T-helper 17 cell (primary cell): Measurements from ENCODE around the gene SGPP1. TPM values are rescaled to one million over a fixed set of nuclear protein-coding genes. Genes with fewer than 3 reads are reported as not detected.
"Not testable (repeated sequence)": the region's sequence is repeated elsewhere in the genome, so short reads cannot be mapped to it uniquely, and the experiment has no call there.

Experiments
- ATAC-seq: fragments of 150-1000 bp; cut with Tn5 transposase; 2 replicates; pipeline ENCODE4 v1.10.0; 2021; ENCODE audit warnings: mild to moderate bottlenecking, moderate library complexity
- DNase-seq, 3 donors: peaks; one replicate each; pipeline versions ENCODE4 v3.0.0 to v3.0.0-alpha.2; 2020 to 2021
- H3K9me3 ChIP-seq: one replicate; pipeline ENCODE4 v1.7.0; 2013; ENCODE audit warnings: low read length, mild to moderate bottlenecking; ENCODE audit not compliant: control insufficient read depth, poor library complexity, severe bottlenecking
- H3K27ac Mint-ChIP-seq: one replicate; pipeline ENCODE4 v1.8.0; 2022; ENCODE audit warnings: mild to moderate bottlenecking, moderate library complexity, mixed read lengths
- H3K27me3 Mint-ChIP-seq: one replicate; pipeline ENCODE4 v1.8.0; 2022; ENCODE audit warnings: mixed read lengths
- H3K36me3 Mint-ChIP-seq: one replicate; pipeline ENCODE4 v1.8.0; 2022; ENCODE audit warnings: low read depth, mixed read lengths
- H3K4me1 Mint-ChIP-seq: one replicate; pipeline ENCODE4 v1.8.0; 2022; ENCODE audit warnings: mild to moderate bottlenecking, mixed read lengths
- H3K4me3 Mint-ChIP-seq: one replicate; pipeline ENCODE4 v1.8.0; 2022; ENCODE audit warnings: mild to moderate bottlenecking, moderate library complexity, mixed read lengths
- total RNA-seq, 4 donors: library from RNA in 2 of 4; stranded (reverse) in 2 of 4; gene quantifications; one replicate each; pipeline ENCODE4 v1.2.3 and lab custom pipeline; 2022 to 2026

Gene SGPP1
- total RNA-seq, 2 donors from 2014 or later, result 13.6 to 14.2 TPM

- not testable (repeated sequence) for DNase-seq, H3K27me3 Mint-ChIP-seq, H3K27ac Mint-ChIP-seq, H3K9me3 ChIP-seq, H3K4me1 Mint-ChIP-seq, H3K36me3 Mint-ChIP-seq, H3K4me3 Mint-ChIP-seq, ATAC-seq
Measured at GRCh38 chr14:63751076-63751475, 23.2 kb upstream of the SGPP1 start.

GRCh38 chr14:63747846-63748245, 20.0 kb upstream of the SGPP1 start:
- Mint-ChIP-seq H3K27me3 (no peaks in the 10 kb centered on the region), H3K4me3 (no peak overlapping the region), H3K4me1 (peaks cover 12% of the 10 kb centered on the region), H3K36me3 (no peaks in the 10 kb centered on the region), H3K27ac (no peak overlapping the region)
- H3K9me3 ChIP-seq, result no peaks in the 10 kb centered on the region
- DNase-seq (no peak), ATAC-seq (no peak)

GRCh38 chr14:63745858-63746425, 18.1 kb upstream of the SGPP1 start:
- no peak overlapping the region for H3K4me3 Mint-ChIP-seq
- no peak for DNase-seq
- peak overlapping the region; percentile 86 for H3K27ac Mint-ChIP-seq

GRCh38 chr14:63745272-63745671, 17.4 kb upstream of the SGPP1 start:
- peaks cover 12% of the 10 kb centered on the region for H3K4me1 Mint-ChIP-seq
- no peak for DNase-seq
- no peaks in the 10 kb centered on the region for H3K27me3 Mint-ChIP-seq
- no peak for ATAC-seq
- no peaks in the 10 kb centered on the region for H3K36me3 Mint-ChIP-seq
- no peak overlapping the region for H3K4me3 Mint-ChIP-seq
- H3K9me3 ChIP-seq, result no peaks in the 10 kb centered on the region
- H3K27ac Mint-ChIP-seq, result peak overlapping the region; percentile 86

More at GRCh38 chr14:63745858-63746425, 18.1 kb upstream of the SGPP1 start:
- no peaks in the 10 kb centered on the region for H3K36me3 Mint-ChIP-seq
- peaks cover 12% of the 10 kb centered on the region for H3K4me1 Mint-ChIP-seq
- ATAC-seq, result peak; percentile 85
- no peaks in the 10 kb centered on the region for H3K27me3 Mint-ChIP-seq
- no peaks in the 10 kb centered on the region for H3K9me3 ChIP-seq

- Mint-ChIP-seq H3K36me3 (no peaks in the 10 kb centered on the region), H3K27me3 (no peaks in the 10 kb centered on the region), H3K4me3 (peak overlapping the region; percentile 67), H3K27ac (peak overlapping the region; percentile 76), H3K4me1 (peaks cover 5% of the 10 kb centered on the region)
- no peaks in the 10 kb centered on the region for H3K9me3 ChIP-seq
- DNase-seq (no peak), ATAC-seq (peak; percentile 32)
Measured at GRCh38 chr14:63737582-63738006, 9.7 kb upstream of the SGPP1 start.

- Mint-ChIP-seq H3K27me3 (no peaks in the 10 kb centered on the region), H3K27ac (no peak overlapping the region), H3K36me3 (no peaks in the 10 kb centered on the region), H3K4me1 (peaks cover 11% of the 10 kb centered on the region), H3K4me3 (no peak overlapping the region)
- H3K9me3 ChIP-seq, result no peaks in the 10 kb centered on the region
- ATAC-seq (no peak), DNase-seq (no peak)
Measured at GRCh38 chr14:63735720-63736119, 7.9 kb upstream of the SGPP1 start.

GRCh38 chr14:63730659-63731058, 2.8 kb upstream of the SGPP1 start:
- Mint-ChIP-seq H3K36me3 (peaks cover 3% of the 10 kb centered on the region), H3K4me3 (no peak overlapping the region), H3K4me1 (peaks cover 26% of the 10 kb centered on the region), H3K27ac (no peak overlapping the region), H3K27me3 (no peaks in the 10 kb centered on the region)
- DNase-seq (no peak), ATAC-seq (no peak)
- H3K9me3 ChIP-seq, result no peaks in the 10 kb centered on the region

GRCh38 chr14:63727231-63727735, 582 bp downstream of the SGPP1 start:
- ATAC-seq (peak; percentile 34), DNase-seq (no peak)
- H3K27ac Mint-ChIP-seq, result peak overlapping the region; percentile 95
- peaks cover 36% of the 10 kb centered on the region for H3K4me1 Mint-ChIP-seq
- H3K9me3 ChIP-seq, result no peaks in the 10 kb centered on the region
- H3K36me3 Mint-ChIP-seq, result peaks cover 3% of the 10 kb centered on the region
- no peaks in the 10 kb centered on the region for H3K27me3 Mint-ChIP-seq
- H3K4me3 Mint-ChIP-seq, result peak overlapping the region; percentile 99

- H3K27ac Mint-ChIP-seq, result peak overlapping the region; percentile 95
- ATAC-seq (no peak), DNase-seq (no peak)
- H3K27me3 Mint-ChIP-seq, result no peaks in the 10 kb centered on the region
- no peaks in the 10 kb centered on the region for H3K9me3 ChIP-seq
- H3K4me3 Mint-ChIP-seq, result peak overlapping the region; percentile 99
- peaks cover 34% of the 10 kb centered on the region for H3K4me1 Mint-ChIP-seq
- H3K36me3 Mint-ChIP-seq, result peaks cover 3% of the 10 kb centered on the region
Measured at GRCh38 chr14:63726499-63726898, 1.4 kb downstream of the SGPP1 start.

GRCh38 chr14:63725786-63726460, 1.9 kb downstream of the SGPP1 start:
- peak overlapping the region; percentile 99 for H3K4me3 Mint-ChIP-seq
- H3K9me3 ChIP-seq, result no peaks in the 10 kb centered on the region
- peak overlapping the region; percentile 95 for H3K27ac Mint-ChIP-seq
- ATAC-seq, result no peak
- no peaks in the 10 kb centered on the region for H3K27me3 Mint-ChIP-seq
- no peak for DNase-seq
- peaks cover 5% of the 10 kb centered on the region for H3K36me3 Mint-ChIP-seq
- peaks cover 33% of the 10 kb centered on the region for H3K4me1 Mint-ChIP-seq

- Mint-ChIP-seq H3K27ac (peak overlapping the region; percentile 49), H3K4me3 (no peak overlapping the region), H3K27me3 (no peaks in the 10 kb centered on the region), H3K36me3 (peaks cover 8% of the 10 kb centered on the region), H3K4me1 (peaks cover 15% of the 10 kb centered on the region)
- no peak for DNase-seq
- ATAC-seq, result no peak
- H3K9me3 ChIP-seq, result no peaks in the 10 kb centered on the region
Measured at GRCh38 chr14:63717702-63718101, 10.2 kb downstream of the SGPP1 start.

- DNase-seq (no peak), ATAC-seq (no peak)
- Mint-ChIP-seq H3K4me3 (no peak overlapping the region), H3K4me1 (peaks cover 19% of the 10 kb centered on the region), H3K27me3 (no peaks in the 10 kb centered on the region), H3K36me3 (peaks cover 6% of the 10 kb centered on the region), H3K27ac (no peak overlapping the region)
- no peaks in the 10 kb centered on the region for H3K9me3 ChIP-seq
Measured at GRCh38 chr14:63715360-63715759, 12.5 kb downstream of the SGPP1 start.

- Mint-ChIP-seq H3K4me3 (peak overlapping the region; percentile 31), H3K36me3 (peaks cover 3% of the 10 kb centered on the region), H3K27me3 (no peaks in the 10 kb centered on the region), H3K4me1 (peaks cover 18% of the 10 kb centered on the region), H3K27ac (peak overlapping the region; percentile 74)
- H3K9me3 ChIP-seq, result no peaks in the 10 kb centered on the region
- no peak for ATAC-seq
- no peak for DNase-seq
Measured at GRCh38 chr14:63713764-63714163, 14.1 kb downstream of the SGPP1 start.

GRCh38 chr14:63713058-63713457, 14.8 kb downstream of the SGPP1 start:
- Mint-ChIP-seq H3K4me1 (peaks cover 18% of the 10 kb centered on the region), H3K36me3 (peaks cover 3% of the 10 kb centered on the region), H3K27ac (peak overlapping the region; percentile 74), H3K27me3 (no peaks in the 10 kb centered on the region), H3K4me3 (peak overlapping the region; percentile 80)
- DNase-seq, result no peak
- no peaks in the 10 kb centered on the region for H3K9me3 ChIP-seq
- peak; percentile 50 for ATAC-seq
